ENCODE results near the gene TMEM212. TPM values are rescaled to one million over a fixed set of nuclear protein-coding genes. Genes with fewer than 3 reads are reported as not detected.
"Not testable (repeated sequence)": the region's sequence is repeated elsewhere in the genome, so short reads cannot be mapped to it uniquely, and the experiment has no call there.

The TMEM212 gene
- polyA plus RNA-seq, 1 experiment = not detected

GRCh38 chr3:171812811-171813210 is 30.3 kb upstream of the TMEM212 start:
- DNase-seq (ENCODE audit: low read depth) = no peak
- no peaks in the 10 kb centered on the region for H3K36me3 ChIP-seq (ENCODE audit: control insufficient read depth, insufficient read depth, low read length)
- TF ChIP-seq, protein P1, sequence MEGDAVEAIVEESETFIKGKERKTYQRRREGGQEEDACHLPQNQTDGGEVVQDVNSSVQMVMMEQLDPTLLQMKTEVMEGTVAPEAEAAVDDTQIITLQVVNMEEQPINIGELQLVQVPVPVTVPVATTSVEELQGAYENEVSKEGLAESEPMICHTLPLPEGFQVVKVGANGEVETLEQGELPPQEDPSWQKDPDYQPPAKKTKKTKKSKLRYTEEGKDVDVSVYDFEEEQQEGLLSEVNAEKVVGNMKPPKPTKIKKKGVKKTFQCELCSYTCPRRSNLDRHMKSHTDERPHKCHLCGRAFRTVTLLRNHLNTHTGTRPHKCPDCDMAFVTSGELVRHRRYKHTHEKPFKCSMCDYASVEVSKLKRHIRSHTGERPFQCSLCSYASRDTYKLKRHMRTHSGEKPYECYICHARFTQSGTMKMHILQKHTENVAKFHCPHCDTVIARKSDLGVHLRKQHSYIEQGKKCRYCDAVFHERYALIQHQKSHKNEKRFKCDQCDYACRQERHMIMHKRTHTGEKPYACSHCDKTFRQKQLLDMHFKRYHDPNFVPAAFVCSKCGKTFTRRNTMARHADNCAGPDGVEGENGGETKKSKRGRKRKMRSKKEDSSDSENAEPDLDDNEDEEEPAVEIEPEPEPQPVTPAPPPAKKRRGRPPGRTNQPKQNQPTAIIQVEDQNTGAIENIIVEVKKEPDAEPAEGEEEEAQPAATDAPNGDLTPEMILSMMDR (IDR thresholded peaks at IDR 0.05; ENCODE audit: insufficient read depth, low read depth, low read length) = no peak
- POLR2A ChIA-PET = no interaction called here
- no peak overlapping the region for H3K4me3 ChIP-seq (ENCODE audit: low read depth, low read length)
- CTCF ChIA-PET = no interaction called here
- H3K27me3 ChIP-seq (ENCODE audit: control insufficient read depth, insufficient read depth, low read length) = no peaks in the 10 kb centered on the region

GRCh38 chr3:171813278-171813896 is 29.8 kb upstream of the TMEM212 start:
- DNase-seq (ENCODE audit: low read depth) = no peak
- CTCF ChIA-PET = no interaction called here
- no peaks in the 10 kb centered on the region for H3K36me3 ChIP-seq (ENCODE audit: control insufficient read depth, insufficient read depth, low read length)
- TF ChIP-seq, protein P1 (IDR thresholded peaks at IDR 0.05; ENCODE audit: insufficient read depth, low read depth, low read length) = no peak
- POLR2A ChIA-PET = no interaction called here
- H3K27me3 ChIP-seq (ENCODE audit: control insufficient read depth, insufficient read depth, low read length) = no peaks in the 10 kb centered on the region
- no peak overlapping the region for H3K4me3 ChIP-seq (ENCODE audit: low read depth, low read length)

- POLR2A ChIA-PET = no interaction called here
- H3K27me3 ChIP-seq (ENCODE audit: control insufficient read depth, insufficient read depth, low read length) = no peaks in the 10 kb centered on the region
- TF ChIP-seq, protein P1 (IDR thresholded peaks at IDR 0.05; ENCODE audit: insufficient read depth, low read depth, low read length) = no peak
These were observed 29.2 kb upstream of the TMEM212 start for GRCh38 chr3:171813897-171814460.

DNA sequence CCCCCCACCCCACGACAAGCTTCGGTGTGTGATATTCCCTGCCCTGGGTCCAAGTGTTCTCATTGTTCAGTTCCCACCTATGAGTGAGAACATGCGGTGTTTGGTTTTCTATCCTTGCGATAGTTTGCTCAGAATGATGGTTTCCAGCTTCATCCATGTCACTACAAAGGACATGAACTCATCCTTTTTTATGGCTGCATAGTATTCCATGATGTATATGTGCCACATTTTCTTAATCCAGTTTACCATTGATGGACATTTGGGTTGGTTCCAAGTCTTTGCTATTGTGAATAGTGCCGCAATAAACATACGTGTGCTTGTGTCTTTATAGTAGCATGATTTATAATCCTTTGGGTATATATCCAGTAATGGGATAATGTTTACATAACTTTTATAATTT is 28.5 kb upstream of the TMEM212 start:
- POLR2A ChIA-PET; H3K4me3 ChIP-seq (ENCODE audit: low read depth, low read length); CTCF ChIA-PET; H3K36me3 ChIP-seq (ENCODE audit: control insufficient read depth, insufficient read depth, low read length); H3K27me3 ChIP-seq (ENCODE audit: control insufficient read depth, insufficient read depth, low read length); DNase-seq (ENCODE audit: low read depth): not testable (repeated sequence)

More at GRCh38 chr3:171813897-171814460, 29.2 kb upstream of the TMEM212 start:
- Histone ChIP-seq H3K4me3 (ENCODE audit: low read depth, low read length) (no peak overlapping the region), H3K36me3 (ENCODE audit: control insufficient read depth, insufficient read depth, low read length) (no peaks in the 10 kb centered on the region)
- CTCF ChIA-PET = no interaction called here
- DNase-seq (ENCODE audit: low read depth) = no peak

DNA sequence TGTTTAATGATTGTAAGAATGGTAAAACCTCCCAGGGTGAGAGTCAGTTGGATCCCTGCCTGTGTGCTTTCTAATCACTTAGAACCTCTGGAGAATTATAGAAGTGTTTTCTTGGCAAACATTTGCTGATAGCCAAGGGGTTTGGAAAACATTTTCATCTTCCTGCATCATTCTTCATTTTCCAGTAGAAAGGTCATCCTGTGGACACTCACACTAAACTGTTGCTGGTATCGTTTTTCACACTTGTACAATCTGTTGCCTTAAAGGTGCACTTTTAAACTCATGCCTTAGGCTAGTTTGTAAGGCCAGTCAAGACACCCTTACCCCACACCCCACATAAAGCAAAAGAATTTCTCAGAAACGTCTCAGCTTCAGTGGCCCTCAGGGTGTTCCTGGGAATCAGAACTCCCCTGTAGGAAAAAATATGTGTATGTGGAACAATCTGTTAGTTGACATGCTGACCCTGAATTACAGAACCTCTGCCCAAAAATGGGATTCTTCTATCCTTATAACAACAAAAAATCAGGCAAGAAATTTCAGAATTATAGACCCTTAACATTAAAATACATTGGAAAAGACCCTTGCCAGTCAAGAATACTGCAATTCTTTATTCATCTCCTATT is 27.1 kb upstream of the TMEM212 start:
- TF ChIP-seq, protein P1 (IDR thresholded peaks at IDR 0.05; ENCODE audit: insufficient read depth, low read depth, low read length) = no peak
- CTCF ChIA-PET = interaction anchor here (1.0 kb wide), 1 partner anchor 14 kb away, joined by 3 read pairs; no protein-coding TSS in a partner anchor
- H3K36me3 ChIP-seq (ENCODE audit: control insufficient read depth, insufficient read depth, low read length) = no peaks in the 10 kb centered on the region
- no peak overlapping the region for H3K4me3 ChIP-seq (ENCODE audit: low read depth, low read length)
- no peaks in the 10 kb centered on the region for H3K27me3 ChIP-seq (ENCODE audit: control insufficient read depth, insufficient read depth, low read length)
- no peak for DNase-seq (ENCODE audit: low read depth)
- POLR2A ChIA-PET = no interaction called here

All from BJ (cell line).